Head of caudate nucleus (tissue), 42 donors: ENCODE results near the gene CEP78.
A peak's percentile ranks its signal among the peaks of the same experiment; 100 is the strongest.

Experiments
- DNase-seq, 42 donors: peaks; one replicate each; pipeline versions ENCODE4 v3.0.0 to v3.0.0-alpha.2; 2020 to 2021; ENCODE audit warnings: mixed read lengths in 7 of 42
- intact Hi-C: fragments of 100-400 bp; cut with DNase I; formaldehyde crosslinking; loops from one replicate; pipeline ENCODE4 v1.15.0; 2022

CEP78 gene

GRCh38 chr9:78296893-78297671 lies 61.2 kb downstream of the CEP78 start, which contains the start of gene PSAT1:
Gene PSAT1 (plus strand): TSS chr9:78297125. CDS start chr9:78297211, 86 bp downstream.
- intact Hi-C loops = loop anchor here (10.0 kb wide), 1 partner anchor 172 kb away; no protein-coding TSS in a partner anchor
- DNase-seq = peak; percentile 87 to 98 (median 94)

- intact Hi-C loops = loop anchor here (10.0 kb wide), 1 partner anchor 173 kb away; no protein-coding TSS in a partner anchor
- no peak for DNase-seq
Measured at GRCh38 chr9:78297672-78297961, 61.7 kb downstream of the CEP78 start.

GRCh38 chr9:78298046-78298765 lies 62.3 kb downstream of the CEP78 start:
- intact Hi-C loops = loop anchor here (10.0 kb wide), 1 partner anchor 173 kb away; no protein-coding TSS in a partner anchor
- peak in 41 of 42 donors; percentile 21 to 83 (median 57) for DNase-seq

GRCh38 chr9:78300209-78300608 lies 64.3 kb downstream of the CEP78 start:
- DNase-seq = peak in 1 of 42 donors; percentile 5
- intact Hi-C loops = loop anchor here (10.0 kb wide), 1 partner anchor 65 kb away; no protein-coding TSS in a partner anchor

- peak in 1 of 42 donors; percentile 0 for DNase-seq
- intact Hi-C loops = loop anchor here (10.0 kb wide), 1 partner anchor 63 kb away; no protein-coding TSS in a partner anchor
Measured at GRCh38 chr9:78301466-78301865, 65.6 kb downstream of the CEP78 start.

DNA sequence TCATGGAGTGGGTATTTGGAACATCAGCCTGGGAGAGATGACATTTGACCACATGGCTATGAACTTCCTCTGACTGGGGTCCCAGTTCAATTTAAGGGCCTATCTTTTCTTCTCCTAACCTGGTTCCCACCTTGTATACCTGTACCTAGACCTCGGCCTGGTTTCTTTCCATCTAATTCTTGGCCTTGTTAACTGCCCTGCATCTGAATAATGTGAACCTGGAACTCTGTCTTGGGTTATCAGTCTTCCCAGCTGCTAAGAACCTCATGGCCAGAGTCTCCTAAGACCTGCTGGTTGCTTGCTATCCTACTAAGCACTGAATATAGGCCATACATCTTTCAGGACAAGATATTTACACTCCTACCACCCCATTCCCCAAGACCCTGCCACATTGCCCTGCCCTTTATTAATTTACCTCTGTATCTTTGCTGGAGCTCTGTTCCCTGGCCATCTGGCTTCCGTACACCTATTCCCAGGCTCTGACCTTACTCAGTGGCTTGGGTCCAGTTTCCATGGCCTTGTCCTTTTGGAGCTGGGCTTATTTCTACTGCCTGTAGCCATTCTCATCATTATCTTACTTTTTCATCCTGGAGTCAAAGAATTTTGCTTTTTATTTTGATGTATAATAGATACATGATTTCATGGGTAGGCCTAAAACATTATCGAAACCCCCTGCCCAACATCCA lies 67.6 kb downstream of the CEP78 start:
- intact Hi-C loops = loop anchor here (10.0 kb wide), 1 partner anchor 61 kb away; no protein-coding TSS in a partner anchor
- peak in 1 of 42 donors; percentile 6 for DNase-seq

GRCh38 chr9:78304357-78304756 lies 68.5 kb downstream of the CEP78 start:
- intact Hi-C loops = loop anchor here (10.0 kb wide), 1 partner anchor 60 kb away; no protein-coding TSS in a partner anchor
- no peak for DNase-seq

- intact Hi-C loops = loop anchor here (10.0 kb wide), 1 partner anchor 58 kb away; no protein-coding TSS in a partner anchor
- peak in 1 of 42 donors; percentile 8 for DNase-seq
Measured at GRCh38 chr9:78306222-78307076, 70.6 kb downstream of the CEP78 start.

DNA sequence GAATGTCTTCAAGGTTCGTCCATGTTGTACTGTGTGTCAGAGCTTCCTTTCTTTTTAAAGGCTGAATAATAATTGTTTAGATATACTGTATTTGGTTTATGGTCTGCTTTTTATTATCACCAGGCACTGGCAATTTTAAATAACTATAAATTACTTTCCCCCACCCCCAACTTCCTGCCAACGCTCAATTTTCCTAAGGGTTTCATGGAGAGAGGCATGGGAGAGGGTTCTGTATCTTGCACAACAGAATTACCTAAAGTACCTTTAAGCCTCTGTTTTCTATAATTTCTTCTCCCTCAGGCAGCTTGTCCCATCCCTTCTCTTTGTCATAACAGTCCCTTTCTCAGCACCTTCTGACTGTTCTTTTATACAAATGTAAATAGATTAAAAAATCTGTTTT lies 71.5 kb downstream of the CEP78 start:
- intact Hi-C loops = loop anchor here (10.0 kb wide), 1 partner anchor 57 kb away; no protein-coding TSS in a partner anchor
- no peak for DNase-seq

- intact Hi-C loops = loop anchor here (10.0 kb wide), 1 partner anchor 56 kb away; no protein-coding TSS in a partner anchor
- peak in 1 of 42 donors; percentile 9 for DNase-seq
Measured at GRCh38 chr9:78309066-78309465, 73.2 kb downstream of the CEP78 start.

GRCh38 chr9:78311075-78311474 lies 75.2 kb downstream of the CEP78 start:
- intact Hi-C loops = no loop called here
- DNase-seq = no peak

DNA sequence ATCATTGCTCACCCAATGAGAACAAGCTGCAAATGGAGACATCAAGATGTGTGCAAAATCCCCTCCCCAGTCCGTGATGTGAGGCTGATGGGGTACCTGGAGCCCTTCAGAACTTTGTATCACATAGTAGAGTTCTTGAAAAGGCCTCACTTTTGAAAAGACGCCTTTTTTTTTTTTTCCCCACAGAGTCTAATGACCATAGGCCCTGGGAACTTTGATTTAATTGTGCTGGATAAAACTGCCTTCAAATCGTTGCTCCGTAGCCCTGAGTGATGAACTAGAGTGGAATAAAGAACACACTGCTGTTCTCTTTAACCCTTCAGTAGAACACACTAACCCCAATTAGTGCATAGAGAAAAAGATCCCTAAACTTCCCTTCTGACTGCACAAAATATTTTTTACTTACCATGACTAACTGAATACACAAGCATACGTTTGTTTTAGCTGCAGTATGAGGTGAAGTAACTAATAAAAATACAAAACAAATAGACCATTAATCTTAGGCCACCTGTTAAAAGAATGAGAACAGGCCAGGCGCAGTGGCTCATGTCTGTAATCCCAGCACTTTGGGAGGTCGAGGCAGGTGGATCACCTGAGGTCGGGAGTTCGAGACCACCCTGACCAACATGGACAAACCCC lies 76.1 kb downstream of the CEP78 start:
- no peak for DNase-seq
- intact Hi-C loops = no loop called here

DNA sequence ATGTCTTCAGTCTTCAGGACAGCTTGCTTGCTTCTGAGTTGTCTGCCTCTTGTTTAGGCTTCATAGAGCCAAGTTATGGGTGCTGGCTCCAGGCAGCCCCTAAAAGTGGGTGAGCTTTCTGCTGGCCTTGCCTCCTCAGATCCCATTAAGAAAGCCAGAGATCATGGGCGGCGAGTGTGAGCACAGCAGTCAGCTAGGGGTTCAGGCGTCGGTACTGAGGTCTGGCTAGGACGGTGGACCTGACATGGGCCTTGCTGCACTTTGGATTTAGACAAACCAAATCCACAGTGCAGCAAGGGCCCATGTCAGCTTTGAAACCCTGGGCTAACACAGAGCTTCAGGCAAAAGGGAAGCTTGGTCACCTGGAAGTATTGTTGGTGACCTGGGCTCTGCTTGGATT lies 78.7 kb downstream of the CEP78 start:
- peak in 2 of 42 donors; percentile 21 to 28 for DNase-seq
- intact Hi-C loops = no loop called here

DNA sequence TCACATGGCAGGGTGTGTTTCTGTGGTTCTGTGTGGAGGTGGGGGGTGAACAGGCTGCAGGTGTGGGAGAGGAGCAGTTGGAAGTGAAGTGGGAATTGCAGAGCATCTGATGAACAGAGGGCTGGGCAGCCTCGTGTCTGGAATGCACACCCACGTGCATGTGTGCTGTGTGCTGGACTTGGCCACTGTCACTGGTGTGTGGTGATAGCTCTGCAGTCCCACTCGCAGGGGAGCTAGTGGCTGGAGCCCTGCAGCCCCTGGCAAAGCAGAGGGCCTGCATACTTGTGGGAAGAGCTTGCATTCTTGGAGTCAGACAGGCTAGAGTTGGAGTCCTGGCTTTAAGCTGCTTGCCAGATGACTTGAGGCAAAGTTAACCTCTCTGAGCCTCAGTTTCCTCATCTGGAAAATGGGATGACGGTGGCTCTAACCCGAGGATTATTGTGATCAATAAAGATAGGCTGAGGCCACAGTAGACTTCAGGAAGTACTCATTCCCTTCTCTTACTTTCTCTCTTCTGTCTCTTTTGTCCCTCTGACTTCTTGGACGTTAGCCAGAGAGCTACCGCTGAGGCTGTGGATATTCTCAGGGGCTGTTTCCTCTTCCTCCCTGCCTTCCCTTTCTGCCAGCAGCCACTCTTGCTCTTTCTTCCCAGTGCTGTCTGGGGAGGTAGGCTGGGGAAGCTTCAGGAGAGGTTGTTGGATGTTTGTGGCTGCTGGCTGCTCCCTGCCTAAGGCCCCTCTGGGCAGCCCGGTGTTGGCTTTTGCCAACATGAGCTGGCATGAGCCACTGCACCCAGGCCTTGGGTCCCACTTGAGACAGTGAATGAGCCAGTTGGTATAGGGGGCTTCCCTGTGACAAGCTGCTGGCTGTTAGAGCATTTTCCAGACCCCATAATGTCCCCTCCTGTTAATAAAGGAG lies 79.3 kb downstream of the CEP78 start:
- DNase-seq = peak in 1 of 42 donors; percentile 37
- intact Hi-C loops = no loop called here

DNA sequence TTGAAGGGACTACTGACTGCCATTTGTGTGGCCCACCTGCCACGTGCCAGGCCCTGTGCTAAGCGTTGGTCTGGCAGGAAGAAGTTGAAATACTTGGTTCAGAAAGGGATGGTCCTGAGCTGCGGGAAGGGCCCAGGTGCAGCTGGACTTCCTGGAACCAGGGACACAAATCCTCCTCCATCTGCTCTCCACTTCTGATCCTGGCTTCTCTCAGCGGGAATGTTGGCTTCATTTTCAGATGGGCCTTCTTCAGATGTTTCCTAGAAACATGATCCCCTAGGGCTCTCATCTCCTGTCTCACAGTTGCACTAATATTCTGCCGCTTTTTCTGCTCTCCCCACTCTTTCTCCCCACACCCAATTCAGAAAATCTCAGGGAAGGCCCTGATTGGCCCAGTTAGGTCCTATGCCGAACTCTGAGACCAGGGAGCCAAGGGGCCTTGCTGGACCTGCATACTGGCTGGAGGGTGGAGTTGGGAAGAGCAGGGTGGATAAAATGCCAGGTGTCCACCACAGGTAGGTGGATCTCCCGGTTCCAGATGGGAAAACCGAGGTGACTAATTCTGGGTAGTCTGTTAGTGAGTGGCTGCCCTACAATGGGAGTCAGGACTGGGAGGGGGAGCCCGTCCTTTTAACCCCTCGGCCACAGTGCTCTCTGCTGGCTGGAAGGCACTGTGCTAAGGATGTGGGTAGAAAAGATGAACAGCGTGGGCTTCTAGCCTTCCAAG lies 80.5 kb downstream of the CEP78 start:
- no peak for DNase-seq
- intact Hi-C loops = no loop called here
